NB4 (cell line): ENCODE results near the gene ASIP.

ENCODE experiments used
- POLR2A ChIP-seq: IDR thresholded peaks from 2 replicates; pipeline ENCODE4 v1.6.1; 2011; ENCODE audit warnings: mild to moderate bottlenecking; ENCODE audit not compliant: insufficient read length; ENCODE audit errors: extremely low read depth
- TF ChIP-seq, protein P1 (sequence below): IDR thresholded peaks from one replicate; pipeline ENCODE4 v1.5.1; 2012; ENCODE audit warnings: low read depth, low read length
- TF ChIP-seq, protein P2 (sequence below): IDR thresholded peaks from 2 replicates; pipeline ENCODE4 v1.6.1; 2011; ENCODE audit warnings: low read depth, low read length

DNA sequence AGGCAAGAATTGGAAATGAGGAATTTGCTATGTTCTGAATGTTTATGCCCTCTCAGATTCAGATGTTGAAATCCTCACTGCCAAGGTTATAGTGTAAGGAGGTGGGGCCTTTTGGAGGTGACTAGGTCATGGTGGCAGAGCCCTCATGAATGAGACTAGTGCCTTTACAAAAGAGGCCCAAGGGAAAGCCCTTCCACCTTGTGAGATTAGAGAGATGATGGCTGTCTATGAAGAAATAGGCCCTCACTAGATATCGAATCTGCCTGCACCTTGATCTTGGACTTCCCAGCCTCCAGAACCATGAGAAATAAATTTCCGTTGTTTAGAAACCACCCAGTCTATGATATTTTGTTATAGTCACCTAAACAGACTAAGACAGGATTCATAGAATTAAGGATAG, 10.4 kb downstream of the ASIP start:
- TF ChIP-seq, protein P1, sequence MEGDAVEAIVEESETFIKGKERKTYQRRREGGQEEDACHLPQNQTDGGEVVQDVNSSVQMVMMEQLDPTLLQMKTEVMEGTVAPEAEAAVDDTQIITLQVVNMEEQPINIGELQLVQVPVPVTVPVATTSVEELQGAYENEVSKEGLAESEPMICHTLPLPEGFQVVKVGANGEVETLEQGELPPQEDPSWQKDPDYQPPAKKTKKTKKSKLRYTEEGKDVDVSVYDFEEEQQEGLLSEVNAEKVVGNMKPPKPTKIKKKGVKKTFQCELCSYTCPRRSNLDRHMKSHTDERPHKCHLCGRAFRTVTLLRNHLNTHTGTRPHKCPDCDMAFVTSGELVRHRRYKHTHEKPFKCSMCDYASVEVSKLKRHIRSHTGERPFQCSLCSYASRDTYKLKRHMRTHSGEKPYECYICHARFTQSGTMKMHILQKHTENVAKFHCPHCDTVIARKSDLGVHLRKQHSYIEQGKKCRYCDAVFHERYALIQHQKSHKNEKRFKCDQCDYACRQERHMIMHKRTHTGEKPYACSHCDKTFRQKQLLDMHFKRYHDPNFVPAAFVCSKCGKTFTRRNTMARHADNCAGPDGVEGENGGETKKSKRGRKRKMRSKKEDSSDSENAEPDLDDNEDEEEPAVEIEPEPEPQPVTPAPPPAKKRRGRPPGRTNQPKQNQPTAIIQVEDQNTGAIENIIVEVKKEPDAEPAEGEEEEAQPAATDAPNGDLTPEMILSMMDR: no peak
- no peak for TF ChIP-seq POLR2A
- TF ChIP-seq, protein P2, sequence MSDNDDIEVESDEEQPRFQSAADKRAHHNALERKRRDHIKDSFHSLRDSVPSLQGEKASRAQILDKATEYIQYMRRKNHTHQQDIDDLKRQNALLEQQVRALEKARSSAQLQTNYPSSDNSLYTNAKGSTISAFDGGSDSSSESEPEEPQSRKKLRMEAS: no peak
